AG09309 (cell line): Measurements from ENCODE around the gene TSKS.
A peak's percentile ranks its signal among the peaks of the same experiment; 100 is the strongest.

ENCODE experiments used
- DNase-seq: peaks from one replicate; pipeline ENCODE4 v3.0.0-alpha.2; 2010; ENCODE audit warnings: low read depth
- H3K4me3 ChIP-seq: 2 replicates; pipeline ENCODE4 v1.5.1; 2011; ENCODE audit warnings: mild to moderate bottlenecking, low read depth, low read length, moderate library complexity; ENCODE audit not compliant: control insufficient read depth
- CTCF ChIP-seq: IDR thresholded peaks from 2 replicates; pipeline ENCODE4 v1.5.1; 2011; ENCODE audit warnings: mild to moderate bottlenecking, low read depth, low read length, inconsistent platforms; ENCODE audit not compliant: insufficient read depth, control insufficient read depth; ENCODE audit errors: missing control alignments

Gene TSKS

GRCh38 chr19:49767967-49768581 lies 5.0 kb upstream of the TSKS start:
- no peak for TF ChIP-seq CTCF
- no peak for DNase-seq
- H3K4me3 ChIP-seq: peak overlapping the region; percentile 96

- no peak for DNase-seq
- TF ChIP-seq CTCF: no peak
- H3K4me3 ChIP-seq: peak overlapping the region; percentile 96
Observed at GRCh38 chr19:49767381-49767780, 4.3 kb upstream of the TSKS start.

GRCh38 chr19:49766930-49767299 lies 3.8 kb upstream of the TSKS start, which contains the start of gene AP2A1:
AP2A1 (plus strand) TSS chr19:49767001; CDS start chr19:49767134, 133 bp downstream.
- no peak for TF ChIP-seq CTCF
- DNase-seq: no peak
- H3K4me3 ChIP-seq: peak within 1 kb of the TSS; percentile 96

- no peak for TF ChIP-seq CTCF
- H3K4me3 ChIP-seq: peak overlapping the region; percentile 40
- DNase-seq: peak; percentile 100
Observed at GRCh38 chr19:49766007-49766929, 3.2 kb upstream of the TSKS start.

GRCh38 chr19:49764341-49764740 lies 1.2 kb upstream of the TSKS start:
- no peak for DNase-seq
- H3K4me3 ChIP-seq: no peak overlapping the region
- no peak for TF ChIP-seq CTCF

- peak; percentile 22 for TF ChIP-seq CTCF
- no peak overlapping the region for H3K4me3 ChIP-seq
- no peak for DNase-seq
Observed at GRCh38 chr19:49761625-49762311, 1.3 kb downstream of the TSKS start.
